GM13977 (cell line): ENCODE measurements around the gene PCDHA2.

Source experiments
- DNase-seq: peaks from one replicate; pipeline ENCODE4 v3.0.0; 2012; ENCODE audit warnings: low spot score
- in situ Hi-C: fragments of 300-500 bp; cut with MboI; formaldehyde crosslinking; loops from one replicate; pipeline ENCODE4 v1.12.0; 2022; ENCODE audit warnings: low sequenced_read_pairs, low pct_unique_long_range_greater_than_20kb, mixed read lengths, inconsistent platforms; ENCODE audit not compliant: unreplicated experiment
- TF ChIP-seq, protein P1 (sequence below): IDR thresholded peaks from 2 replicates; pipeline ENCODE4 v1.5.1; 2012; ENCODE audit warnings: mild to moderate bottlenecking, control low read depth; ENCODE audit not compliant: insufficient read depth; ENCODE audit errors: extremely low read depth, missing control alignments

PCDHA2 gene

GRCh38 chr5:140840978-140841962 is 46.6 kb downstream of the PCDHA2 start, which contains the start of gene PCDHA8:
Gene PCDHA8 (plus strand): TSS chr5:140841187. CDS start chr5:140841322, 135 bp downstream.
- TF ChIP-seq, protein P1, sequence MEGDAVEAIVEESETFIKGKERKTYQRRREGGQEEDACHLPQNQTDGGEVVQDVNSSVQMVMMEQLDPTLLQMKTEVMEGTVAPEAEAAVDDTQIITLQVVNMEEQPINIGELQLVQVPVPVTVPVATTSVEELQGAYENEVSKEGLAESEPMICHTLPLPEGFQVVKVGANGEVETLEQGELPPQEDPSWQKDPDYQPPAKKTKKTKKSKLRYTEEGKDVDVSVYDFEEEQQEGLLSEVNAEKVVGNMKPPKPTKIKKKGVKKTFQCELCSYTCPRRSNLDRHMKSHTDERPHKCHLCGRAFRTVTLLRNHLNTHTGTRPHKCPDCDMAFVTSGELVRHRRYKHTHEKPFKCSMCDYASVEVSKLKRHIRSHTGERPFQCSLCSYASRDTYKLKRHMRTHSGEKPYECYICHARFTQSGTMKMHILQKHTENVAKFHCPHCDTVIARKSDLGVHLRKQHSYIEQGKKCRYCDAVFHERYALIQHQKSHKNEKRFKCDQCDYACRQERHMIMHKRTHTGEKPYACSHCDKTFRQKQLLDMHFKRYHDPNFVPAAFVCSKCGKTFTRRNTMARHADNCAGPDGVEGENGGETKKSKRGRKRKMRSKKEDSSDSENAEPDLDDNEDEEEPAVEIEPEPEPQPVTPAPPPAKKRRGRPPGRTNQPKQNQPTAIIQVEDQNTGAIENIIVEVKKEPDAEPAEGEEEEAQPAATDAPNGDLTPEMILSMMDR: peak; percentile 7
- in situ Hi-C loops: no loop called here
- no peak for DNase-seq

DNA sequence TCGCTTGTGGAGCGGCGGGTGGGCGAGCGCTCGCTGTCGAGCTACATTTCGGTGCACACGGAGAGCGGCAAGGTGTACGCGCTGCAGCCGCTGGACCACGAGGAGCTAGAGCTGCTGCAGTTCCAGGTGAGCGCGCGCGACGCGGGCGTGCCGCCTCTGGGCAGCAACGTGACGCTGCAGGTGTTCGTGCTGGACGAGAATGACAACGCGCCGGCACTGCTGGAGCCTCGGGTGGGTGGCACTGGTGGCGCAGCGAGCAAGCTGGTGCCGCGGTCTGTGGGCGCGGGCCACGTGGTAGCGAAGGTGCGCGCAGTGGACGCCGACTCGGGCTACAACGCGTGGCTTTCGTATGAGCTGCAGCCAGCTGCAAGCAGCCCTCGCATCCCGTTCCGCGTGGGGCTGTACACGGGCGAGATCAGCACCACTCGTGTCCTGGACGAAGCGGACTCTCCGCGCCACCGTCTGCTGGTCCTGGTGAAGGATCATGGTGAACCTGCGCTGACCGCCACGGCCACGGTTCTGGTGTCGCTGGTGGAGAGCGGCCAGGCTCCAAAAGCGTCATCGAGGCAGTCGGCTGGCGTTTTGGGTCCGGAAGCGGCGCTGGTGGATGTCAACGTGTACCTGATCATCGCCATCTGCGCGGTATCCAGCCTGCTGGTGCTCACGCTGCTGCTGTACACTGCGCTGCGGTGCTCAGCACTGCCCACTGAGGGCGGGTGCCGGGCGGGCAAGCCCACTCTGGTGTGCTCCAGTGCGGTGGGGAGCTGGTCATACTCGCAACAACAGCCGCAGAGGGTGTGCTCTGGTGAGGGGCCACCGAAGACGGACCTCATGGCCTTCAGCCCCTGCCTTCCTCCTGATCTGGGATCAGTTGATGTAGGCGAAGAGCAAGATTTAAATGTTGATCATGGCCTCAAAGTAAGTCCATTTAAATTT is 48.4 kb downstream of the PCDHA2 start:
- in situ Hi-C loops: no loop called here
- TF ChIP-seq, protein P1: no peak

More for the DNA sequence above, 48.4 kb downstream of the PCDHA2 start:
- no peak for DNase-seq
